C4-2B (cell line): ENCODE measurements around the gene XIRP2.

Experiments used
- ZFX ChIP-seq: fragments of 450-650 bp; IDR thresholded peaks from 2 replicates; pipeline ENCODE4 v1.6.1; 2017
- TF ChIP-seq, protein P1 (sequence below): fragments of 450-650 bp; conservative IDR thresholded peaks from 2 replicates; pipeline ENCODE4 v1.5.1; 2017; ENCODE audit warnings: mild to moderate bottlenecking

DNA sequence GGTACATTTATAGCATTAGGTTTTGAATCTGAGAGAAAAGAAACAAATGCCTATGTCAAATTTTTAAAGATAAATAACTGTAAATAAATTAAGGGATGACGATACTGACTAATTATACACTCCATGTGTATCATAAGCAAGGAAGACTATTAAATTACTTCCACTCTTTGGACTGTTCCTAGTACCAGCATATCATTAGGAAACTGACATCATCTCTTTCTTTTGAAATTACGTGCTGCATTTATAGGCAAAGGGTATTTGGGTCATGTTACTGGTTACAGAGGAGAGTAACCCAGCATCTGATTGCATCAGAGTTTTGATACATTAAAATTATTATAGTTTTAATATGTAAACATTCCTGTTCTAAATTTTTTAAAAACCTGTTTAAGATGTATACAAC is 309.7 kb downstream of the XIRP2 start:
- TF ChIP-seq, protein P1, sequence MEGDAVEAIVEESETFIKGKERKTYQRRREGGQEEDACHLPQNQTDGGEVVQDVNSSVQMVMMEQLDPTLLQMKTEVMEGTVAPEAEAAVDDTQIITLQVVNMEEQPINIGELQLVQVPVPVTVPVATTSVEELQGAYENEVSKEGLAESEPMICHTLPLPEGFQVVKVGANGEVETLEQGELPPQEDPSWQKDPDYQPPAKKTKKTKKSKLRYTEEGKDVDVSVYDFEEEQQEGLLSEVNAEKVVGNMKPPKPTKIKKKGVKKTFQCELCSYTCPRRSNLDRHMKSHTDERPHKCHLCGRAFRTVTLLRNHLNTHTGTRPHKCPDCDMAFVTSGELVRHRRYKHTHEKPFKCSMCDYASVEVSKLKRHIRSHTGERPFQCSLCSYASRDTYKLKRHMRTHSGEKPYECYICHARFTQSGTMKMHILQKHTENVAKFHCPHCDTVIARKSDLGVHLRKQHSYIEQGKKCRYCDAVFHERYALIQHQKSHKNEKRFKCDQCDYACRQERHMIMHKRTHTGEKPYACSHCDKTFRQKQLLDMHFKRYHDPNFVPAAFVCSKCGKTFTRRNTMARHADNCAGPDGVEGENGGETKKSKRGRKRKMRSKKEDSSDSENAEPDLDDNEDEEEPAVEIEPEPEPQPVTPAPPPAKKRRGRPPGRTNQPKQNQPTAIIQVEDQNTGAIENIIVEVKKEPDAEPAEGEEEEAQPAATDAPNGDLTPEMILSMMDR: no peak
- no peak for TF ChIP-seq ZFX
